T-helper 17 cell (primary cell): ENCODE results near the gene PPP3R1. TPM values are rescaled to one million over a fixed set of nuclear protein-coding genes. Genes with fewer than 3 reads are reported as not detected.
A peak's percentile ranks its signal among the peaks of the same experiment; 100 is the strongest.

Experiments used
- ATAC-seq: fragments of 150-1000 bp; cut with Tn5 transposase; 2 replicates; pipeline ENCODE4 v1.10.0; 2021; ENCODE audit warnings: mild to moderate bottlenecking, moderate library complexity
- DNase-seq, 3 donors: peaks; one replicate each; pipeline versions ENCODE4 v3.0.0 to v3.0.0-alpha.2; 2020 to 2021
- H3K9me3 ChIP-seq: one replicate; pipeline ENCODE4 v1.7.0; 2013; ENCODE audit warnings: low read length, mild to moderate bottlenecking; ENCODE audit not compliant: control insufficient read depth, poor library complexity, severe bottlenecking
- H3K27ac Mint-ChIP-seq: one replicate; pipeline ENCODE4 v1.8.0; 2022; ENCODE audit warnings: mild to moderate bottlenecking, moderate library complexity, mixed read lengths
- H3K27me3 Mint-ChIP-seq: one replicate; pipeline ENCODE4 v1.8.0; 2022; ENCODE audit warnings: mixed read lengths
- H3K36me3 Mint-ChIP-seq: one replicate; pipeline ENCODE4 v1.8.0; 2022; ENCODE audit warnings: low read depth, mixed read lengths
- H3K4me1 Mint-ChIP-seq: one replicate; pipeline ENCODE4 v1.8.0; 2022; ENCODE audit warnings: mild to moderate bottlenecking, mixed read lengths
- H3K4me3 Mint-ChIP-seq: one replicate; pipeline ENCODE4 v1.8.0; 2022; ENCODE audit warnings: mild to moderate bottlenecking, moderate library complexity, mixed read lengths
- total RNA-seq, 4 donors: library from RNA in 2 of 4; stranded (reverse) in 2 of 4; gene quantifications; one replicate each; pipeline ENCODE4 v1.2.3 and lab custom pipeline; 2022 to 2026

Gene PPP3R1
- total RNA-seq, 2 donors from 2014 or later: 60.3 to 83.9 TPM

DNA sequence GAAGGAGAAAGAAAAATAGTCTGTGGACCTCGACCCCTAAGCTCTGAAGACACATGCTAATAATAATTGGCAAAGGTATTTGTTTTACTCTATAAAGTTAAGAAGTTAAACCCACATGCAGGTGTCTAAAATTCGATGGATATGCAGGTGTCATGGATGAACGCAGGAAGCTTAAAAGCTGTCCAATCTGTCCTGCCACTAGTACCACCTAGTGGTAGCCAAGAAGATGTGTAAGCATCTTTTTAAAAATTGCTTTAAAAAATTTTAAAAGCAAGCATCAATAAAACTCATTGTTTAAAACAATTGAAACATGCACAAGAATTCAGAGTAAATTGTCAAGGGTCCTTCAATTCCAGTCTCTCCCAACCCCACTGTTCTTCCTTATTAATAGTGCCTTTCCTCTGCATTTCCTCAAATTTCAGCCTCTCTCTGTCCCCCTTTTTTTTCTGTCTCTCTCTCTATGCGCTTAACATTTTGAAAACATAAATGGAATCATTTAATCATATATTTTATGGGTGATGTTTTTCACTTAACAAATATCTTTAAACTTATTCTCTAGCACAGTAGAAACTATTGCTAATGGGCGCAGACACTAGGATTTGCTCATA lies 30.6 kb upstream of the PPP3R1 start:
- no peak for DNase-seq
- peak; percentile 78 for ATAC-seq
- H3K9me3 ChIP-seq: no peaks in the 10 kb centered on the region
- Mint-ChIP-seq H3K4me1 (peaks cover 3% of the 10 kb centered on the region), H3K4me3 (no peak overlapping the region), H3K27ac (peak overlapping the region; percentile 49), H3K27me3 (peaks cover 39% of the 10 kb centered on the region), H3K36me3 (no peaks in the 10 kb centered on the region)

DNA sequence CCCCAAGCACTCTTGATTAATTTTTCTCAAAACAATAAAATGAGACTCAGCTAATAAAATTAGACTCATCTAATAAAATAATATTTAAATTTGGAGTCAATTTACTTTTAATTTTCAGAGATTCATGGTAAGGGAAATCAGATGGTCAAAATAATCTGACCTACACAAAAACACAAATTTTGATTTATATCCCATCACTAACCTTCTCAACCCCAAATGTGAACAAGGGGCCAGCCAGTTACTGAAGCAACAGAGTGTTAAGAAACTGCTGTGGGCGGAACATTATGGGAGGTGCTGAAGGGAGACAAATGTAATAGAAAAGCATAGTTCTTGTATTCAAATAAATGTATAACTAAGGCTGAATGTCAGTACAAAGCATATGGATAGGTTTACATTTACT lies 28.5 kb upstream of the PPP3R1 start:
- Mint-ChIP-seq H3K36me3 (no peaks in the 10 kb centered on the region), H3K4me3 (no peak overlapping the region), H3K27ac (no peak overlapping the region), H3K4me1 (peaks cover 3% of the 10 kb centered on the region), H3K27me3 (peaks cover 34% of the 10 kb centered on the region)
- no peaks in the 10 kb centered on the region for H3K9me3 ChIP-seq
- ATAC-seq: no peak
- DNase-seq: no peak

DNA sequence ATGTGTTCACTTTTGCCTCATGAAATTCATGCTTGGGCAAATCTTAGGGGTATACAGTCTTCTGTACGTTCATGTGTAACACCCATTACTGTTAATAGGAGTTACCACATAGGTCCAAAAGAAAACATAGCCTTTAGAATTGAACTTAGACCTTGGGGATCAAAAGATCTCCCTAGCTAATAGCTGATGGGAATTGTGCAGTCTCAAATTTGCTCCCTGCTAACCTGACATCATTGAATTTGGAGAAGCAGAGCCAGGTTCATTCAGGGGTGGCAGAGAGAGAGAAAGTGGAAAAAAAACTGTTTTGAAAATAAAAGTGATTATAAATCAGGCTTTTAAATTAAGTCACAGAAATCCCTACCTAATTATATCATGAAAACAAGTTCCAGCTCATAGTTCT lies 28.0 kb upstream of the PPP3R1 start:
- no peak for ATAC-seq
- H3K9me3 ChIP-seq: no peaks in the 10 kb centered on the region
- no peak overlapping the region for H3K4me3 Mint-ChIP-seq
- H3K36me3 Mint-ChIP-seq: no peaks in the 10 kb centered on the region
- H3K27me3 Mint-ChIP-seq: peaks cover 37% of the 10 kb centered on the region
- H3K4me1 Mint-ChIP-seq: peaks cover 3% of the 10 kb centered on the region
- H3K27ac Mint-ChIP-seq: no peak overlapping the region
- no peak for DNase-seq

DNA sequence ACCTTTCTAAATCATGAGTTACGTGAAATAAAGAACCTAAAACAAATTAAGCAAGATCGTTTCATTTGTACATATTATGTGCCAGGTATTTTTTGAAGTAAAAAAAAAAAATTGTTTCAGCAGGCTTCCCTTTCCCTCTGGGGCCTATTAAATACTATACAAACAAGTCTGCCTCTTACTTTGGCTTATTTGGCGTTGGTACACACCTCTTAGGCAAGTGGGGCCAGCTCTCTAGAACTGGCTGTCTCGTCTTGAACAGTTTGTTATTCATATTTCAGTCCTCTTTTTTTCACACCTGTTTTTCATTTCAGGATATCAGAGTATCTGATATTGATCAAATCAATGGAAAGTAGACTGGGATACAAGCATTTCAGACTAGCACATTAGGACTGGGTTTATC lies 27.4 kb upstream of the PPP3R1 start:
- Mint-ChIP-seq H3K27ac (no peak overlapping the region), H3K36me3 (no peaks in the 10 kb centered on the region), H3K4me1 (peaks cover 3% of the 10 kb centered on the region), H3K4me3 (no peak overlapping the region), H3K27me3 (peaks cover 37% of the 10 kb centered on the region)
- no peak for ATAC-seq
- no peaks in the 10 kb centered on the region for H3K9me3 ChIP-seq
- no peak for DNase-seq

DNA sequence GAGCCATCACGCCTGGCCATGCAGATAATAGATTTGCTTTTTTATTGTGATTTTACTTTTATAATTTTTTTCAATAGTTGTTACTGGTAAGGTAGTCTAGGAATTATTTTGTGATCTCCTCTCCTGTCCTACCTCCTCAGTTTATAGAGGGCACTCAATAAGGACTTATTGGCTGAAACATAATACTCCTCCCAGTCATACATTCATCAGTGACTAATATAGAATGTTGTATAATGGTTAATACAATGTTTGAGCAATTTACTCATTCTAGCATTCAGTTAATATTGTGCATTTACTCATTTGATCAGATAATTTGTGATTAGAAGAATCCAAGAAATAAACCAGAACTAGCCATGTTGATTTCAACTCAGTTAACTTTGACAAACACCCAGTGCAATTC lies 25.8 kb upstream of the PPP3R1 start:
- Mint-ChIP-seq H3K4me3 (no peak overlapping the region), H3K4me1 (peaks cover 3% of the 10 kb centered on the region), H3K27me3 (peaks cover 27% of the 10 kb centered on the region), H3K36me3 (no peaks in the 10 kb centered on the region), H3K27ac (no peak overlapping the region)
- no peak for DNase-seq
- ATAC-seq: no peak
- H3K9me3 ChIP-seq: no peaks in the 10 kb centered on the region

DNA sequence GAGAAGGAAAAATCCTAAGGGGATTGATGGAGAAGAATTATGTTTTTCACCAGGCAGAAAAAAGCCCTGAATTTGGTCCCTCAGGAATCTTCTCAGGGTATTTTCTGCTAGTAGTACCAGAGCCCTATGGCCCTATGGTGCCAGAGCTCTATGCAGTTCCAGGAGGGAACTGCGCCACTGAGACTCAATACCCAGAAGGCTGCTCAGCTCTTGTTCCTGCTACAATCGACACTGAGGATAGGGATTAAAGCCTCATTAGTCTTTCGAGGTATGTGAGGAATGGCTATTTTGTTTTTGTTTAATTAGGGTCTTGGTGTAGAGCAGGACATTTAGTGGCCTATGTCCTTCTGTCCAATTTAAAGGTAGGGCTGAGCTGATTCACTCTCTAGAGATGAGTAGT lies 21.7 kb upstream of the PPP3R1 start:
- ATAC-seq (no peak), DNase-seq (no peak)
- H3K4me3 Mint-ChIP-seq: no peak overlapping the region
- no peaks in the 10 kb centered on the region for H3K36me3 Mint-ChIP-seq
- H3K9me3 ChIP-seq: no peaks in the 10 kb centered on the region
- H3K27me3 Mint-ChIP-seq: peaks cover 18% of the 10 kb centered on the region
- H3K4me1 Mint-ChIP-seq: no peaks in the 10 kb centered on the region
- H3K27ac Mint-ChIP-seq: no peak overlapping the region

DNA sequence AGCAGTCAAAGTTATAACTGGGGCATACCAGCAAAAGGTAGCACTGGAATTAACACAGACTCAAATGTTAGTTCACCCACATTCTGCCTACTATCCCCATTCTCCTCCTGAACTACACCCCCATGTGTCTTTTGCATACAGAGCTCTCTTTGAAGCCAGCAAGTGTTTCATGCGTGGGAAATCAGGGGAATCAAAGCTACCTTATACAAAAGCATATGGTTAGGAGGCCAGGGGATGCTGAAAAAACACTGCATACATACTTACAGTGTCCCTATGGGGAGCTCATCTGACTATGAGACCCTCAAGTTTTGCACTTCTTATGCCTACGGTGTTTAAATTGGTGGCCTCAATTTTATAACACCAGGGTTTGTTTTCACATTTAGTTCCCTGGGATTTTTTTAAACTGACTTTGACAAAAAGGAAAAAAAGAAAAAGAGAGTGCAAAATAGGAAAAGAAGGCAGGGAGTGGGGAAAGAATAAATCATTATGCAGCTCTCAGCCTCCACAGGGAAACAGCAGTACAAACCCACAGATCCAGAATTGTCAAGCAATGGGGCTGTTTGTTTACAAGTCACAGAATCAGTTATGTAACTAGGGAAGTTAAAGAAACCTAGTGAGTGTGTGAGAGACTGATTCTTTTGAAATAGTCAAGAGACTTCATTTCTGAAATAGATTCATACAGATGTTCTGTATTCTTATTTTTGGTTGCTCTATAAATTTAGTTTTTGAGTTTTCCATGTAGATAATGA lies 20.1 kb upstream of the PPP3R1 start:
- Mint-ChIP-seq H3K36me3 (no peaks in the 10 kb centered on the region), H3K4me1 (no peaks in the 10 kb centered on the region), H3K27ac (no peak overlapping the region), H3K27me3 (peaks cover 16% of the 10 kb centered on the region), H3K4me3 (no peak overlapping the region)
- H3K9me3 ChIP-seq: no peaks in the 10 kb centered on the region
- no peak for DNase-seq
- ATAC-seq: no peak

DNA sequence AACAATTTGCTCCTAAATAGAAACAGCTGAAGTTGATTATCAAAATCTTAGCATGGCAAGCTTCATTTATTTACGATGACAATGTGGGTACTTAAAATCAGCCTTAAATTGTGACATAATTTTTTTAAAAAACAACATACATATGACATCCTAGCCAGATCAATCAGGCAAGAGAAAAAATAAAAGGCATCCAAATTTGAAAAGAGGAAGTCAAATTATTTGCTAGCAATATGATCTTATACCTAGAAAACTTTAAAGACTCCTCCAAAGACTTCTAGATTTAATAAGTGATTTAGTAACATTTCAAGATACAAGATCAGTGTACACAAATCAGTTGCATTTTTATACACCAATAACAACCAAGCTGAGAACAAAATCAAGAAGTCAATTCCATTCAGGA lies 14.3 kb upstream of the PPP3R1 start:
- ATAC-seq (no peak), DNase-seq (no peak)
- no peaks in the 10 kb centered on the region for H3K9me3 ChIP-seq
- Mint-ChIP-seq H3K36me3 (no peaks in the 10 kb centered on the region), H3K27ac (no peak overlapping the region), H3K27me3 (peaks cover 4% of the 10 kb centered on the region), H3K4me1 (peaks cover 2% of the 10 kb centered on the region), H3K4me3 (no peak overlapping the region)

DNA sequence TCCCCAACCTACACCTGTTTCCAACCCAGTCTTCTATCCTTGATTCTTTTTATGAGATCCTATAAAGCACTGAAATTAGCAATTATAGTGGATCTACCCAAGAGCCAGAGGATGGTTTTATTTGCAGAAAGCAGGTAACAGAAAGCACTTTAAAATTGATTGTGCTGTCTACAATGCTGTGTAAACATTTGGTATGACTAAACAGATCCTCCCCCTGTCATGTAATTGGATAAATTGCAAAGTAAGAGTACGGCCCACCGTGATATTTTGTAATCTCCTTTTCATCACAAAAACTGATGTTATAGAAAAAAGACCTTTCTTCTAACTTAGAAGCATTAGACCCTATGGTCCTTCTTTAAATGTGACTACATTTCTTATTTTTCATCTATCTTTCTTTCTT lies 11.3 kb upstream of the PPP3R1 start:
- DNase-seq (no peak), ATAC-seq (no peak)
- Mint-ChIP-seq H3K27me3 (peaks cover 4% of the 10 kb centered on the region), H3K4me3 (no peak overlapping the region), H3K36me3 (no peaks in the 10 kb centered on the region), H3K4me1 (peaks cover 2% of the 10 kb centered on the region), H3K27ac (no peak overlapping the region)
- H3K9me3 ChIP-seq: no peaks in the 10 kb centered on the region

DNA sequence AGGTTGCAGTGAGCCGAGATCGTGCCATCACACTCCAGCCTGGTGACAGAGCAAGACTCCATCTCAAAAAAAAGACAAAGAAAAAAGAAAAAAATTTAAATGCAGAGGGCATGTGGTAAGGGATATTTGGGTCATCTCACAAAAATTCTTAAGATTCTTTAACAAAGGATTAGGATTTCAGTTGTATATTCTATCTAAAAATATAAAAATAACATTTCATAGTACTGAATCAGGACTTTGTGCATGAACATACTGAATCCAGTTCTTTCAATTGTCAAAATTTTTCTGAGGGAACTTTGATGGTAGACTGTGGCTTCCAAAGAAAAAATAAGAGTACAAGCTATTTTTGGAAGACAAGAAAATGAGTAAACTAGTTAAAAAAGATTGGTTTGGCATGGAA lies 6.5 kb upstream of the PPP3R1 start:
- Mint-ChIP-seq H3K4me1 (peaks cover 16% of the 10 kb centered on the region), H3K27me3 (no peaks in the 10 kb centered on the region), H3K36me3 (no peaks in the 10 kb centered on the region), H3K4me3 (no peak overlapping the region), H3K27ac (no peak overlapping the region)
- DNase-seq (no peak), ATAC-seq (no peak)
- H3K9me3 ChIP-seq: no peaks in the 10 kb centered on the region

DNA sequence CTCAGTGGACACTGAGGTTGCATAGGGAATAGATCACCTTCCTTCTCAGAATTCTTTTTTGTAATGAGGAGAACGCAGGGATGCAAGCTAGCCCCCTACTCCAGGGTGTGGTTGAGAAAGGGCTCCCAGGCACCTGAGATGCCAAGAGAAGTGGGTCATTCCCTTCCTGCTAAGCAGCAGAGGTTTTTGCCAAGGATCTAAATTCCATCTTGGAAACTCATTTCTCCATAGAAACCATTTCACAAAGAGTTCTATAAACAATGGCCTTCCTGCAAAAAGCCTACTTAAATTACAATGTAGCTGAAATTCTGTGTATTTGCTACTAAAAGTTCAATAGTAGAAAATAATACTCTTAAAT lies 3.7 kb upstream of the PPP3R1 start:
- H3K4me3 Mint-ChIP-seq: no peak overlapping the region

DNA sequence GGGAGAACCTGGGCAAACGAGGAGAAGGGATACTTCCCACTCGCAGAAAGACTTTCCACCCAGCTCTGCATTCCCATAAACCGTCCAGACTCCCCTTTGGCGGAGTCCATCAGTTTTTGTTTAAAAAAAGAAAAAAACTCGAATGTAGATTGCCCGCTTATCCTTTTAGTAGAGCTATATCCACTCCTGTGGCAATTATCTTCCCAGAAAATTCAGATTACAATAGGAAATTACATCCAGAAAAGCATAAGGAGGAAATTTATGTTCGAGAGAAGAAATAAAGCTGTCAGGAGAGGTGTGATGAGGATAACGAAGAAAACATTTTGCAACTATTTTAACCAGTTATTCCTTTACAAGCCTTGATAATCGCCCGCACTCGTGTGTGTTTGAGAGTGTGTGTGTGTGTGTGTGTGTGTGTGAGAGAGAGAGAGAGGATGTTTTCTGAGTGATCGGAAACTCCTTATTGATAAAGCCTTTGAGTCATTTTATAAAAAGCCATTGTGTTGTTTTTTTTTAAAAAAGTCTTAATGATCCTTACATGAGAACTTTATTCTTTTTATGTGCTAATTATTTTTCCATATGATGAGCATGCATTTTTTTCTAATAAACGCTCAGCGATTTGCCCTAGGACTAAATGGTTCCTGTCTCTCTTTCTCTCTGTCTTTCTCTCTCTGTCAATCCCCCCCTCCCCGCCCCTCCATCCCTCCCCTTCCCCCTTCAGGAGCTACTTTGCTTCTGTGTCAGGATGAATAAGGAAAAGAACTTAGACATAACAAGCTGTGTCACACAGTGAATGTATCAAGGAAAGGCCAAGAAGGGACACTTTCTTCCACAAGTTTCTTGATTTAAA lies 1.1 kb upstream of the PPP3R1 start:
- H3K36me3 Mint-ChIP-seq: peaks cover 7% of the 10 kb centered on the region
- H3K4me1 Mint-ChIP-seq: peaks cover 42% of the 10 kb centered on the region
- peak overlapping the region; percentile 99 for H3K4me3 Mint-ChIP-seq
- H3K27me3 Mint-ChIP-seq: no peaks in the 10 kb centered on the region
- no peak for ATAC-seq
- H3K27ac Mint-ChIP-seq: no peak overlapping the region
- H3K9me3 ChIP-seq: no peaks in the 10 kb centered on the region
- peak in 2 of 3 donors; percentile 17 to 18 for DNase-seq

More for the DNA sequence above, 3.7 kb upstream of the PPP3R1 start:
- no peaks in the 10 kb centered on the region for H3K9me3 ChIP-seq
- Mint-ChIP-seq H3K27ac (no peak overlapping the region), H3K36me3 (peaks cover 6% of the 10 kb centered on the region), H3K4me1 (peaks cover 30% of the 10 kb centered on the region), H3K27me3 (no peaks in the 10 kb centered on the region)
- DNase-seq (no peak), ATAC-seq (no peak)

DNA sequence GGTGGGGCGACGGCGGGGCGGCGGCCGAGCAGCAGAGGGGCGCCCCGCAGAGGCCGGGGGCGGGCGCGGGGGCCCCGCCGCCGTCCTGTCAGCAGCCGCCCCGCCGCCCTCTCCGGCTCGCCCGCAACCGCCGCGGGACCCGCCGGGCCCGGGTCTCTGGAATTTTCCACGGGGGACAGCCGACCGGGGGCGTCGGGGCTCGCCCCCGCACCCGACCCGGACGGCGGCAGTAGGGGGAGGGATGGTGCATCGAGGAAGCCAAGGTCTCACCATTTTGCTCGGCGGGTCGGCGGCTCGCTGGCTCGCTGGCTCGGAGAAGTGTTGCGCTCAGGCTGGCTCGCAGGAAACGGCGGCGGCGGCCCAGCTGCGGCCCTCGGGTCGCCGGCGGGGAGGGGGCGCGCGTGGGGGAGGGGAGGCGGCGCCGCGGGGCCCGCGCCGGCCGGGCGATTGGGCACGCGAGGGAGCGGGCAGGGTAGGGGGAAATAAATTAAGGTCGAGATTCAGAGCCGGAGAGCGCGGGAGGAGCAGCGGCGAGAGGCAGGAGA lies 405 bp downstream of the PPP3R1 start:
- no peak for ATAC-seq
- H3K9me3 ChIP-seq: no peaks in the 10 kb centered on the region
- Mint-ChIP-seq H3K27me3 (no peaks in the 10 kb centered on the region), H3K4me1 (peaks cover 42% of the 10 kb centered on the region), H3K36me3 (peaks cover 7% of the 10 kb centered on the region), H3K27ac (no peak overlapping the region), H3K4me3 (peak overlapping the region; percentile 99)
- DNase-seq: peak; percentile 18 to 37 (median 36)
